K562 (cell line): ENCODE results near the gene SHISA7. TPM values are rescaled to one million over a fixed set of nuclear protein-coding genes. Genes with fewer than 3 reads are reported as not detected.

Experiments
- ATF1 ChIP-seq, 2 experiments: fragments of 450-650 bp in 1 of 2; IDR thresholded peaks; 2 replicates each; pipeline ENCODE4 v1.6.1; 2016; ENCODE audit warnings: missing compliant biosample characterization in 1 of 2, missing genetic modification characterization in 1 of 2
- BCOR ChIP-seq: fragments of 450-650 bp; IDR thresholded peaks from 2 replicates; pipeline ENCODE4 v1.6.1; 2016
- CTCF ChIP-seq, 3 experiments: IDR thresholded peaks in 2 of 3; conservative IDR thresholded peaks in 1 of 3; 2 replicates each; pipeline ENCODE4 v1.5.1; 2011 to 2012; ENCODE audit warnings: low read length in 3 of 3, mild to moderate bottlenecking in 3 of 3, control low read depth in 2 of 3, improper control_type of control experiment in 1 of 3, inconsistent platforms in 1 of 3, low read depth in 1 of 3, mixed read lengths in 1 of 3, moderate library complexity in 1 of 3; ENCODE audit not compliant: insufficient read depth in 2 of 3
- ELF1 ChIP-seq: fragments of 200-800 bp; sonication (Bioruptor generic); IDR thresholded peaks from 2 replicates; pipeline ENCODE4 v1.6.1; 2016; ENCODE audit warnings: missing genetic modification characterization, missing compliant biosample characterization
- ERF ChIP-seq: fragments of 450-650 bp; formaldehyde crosslinking; IDR thresholded peaks from 2 replicates; pipeline ENCODE4 v1.4.0; 2020; ENCODE audit warnings: mild to moderate bottlenecking, mixed read lengths
- FOXA3 ChIP-seq, 2 experiments: fragments of 450-650 bp in 1 of 2; sonication (generic) in 1 of 2; formaldehyde crosslinking; IDR thresholded peaks in 1 of 2; conservative IDR thresholded peaks in 1 of 2; 2 replicates each; pipeline versions ENCODE4 v1.4.0 to v1.8.0; 2020 to 2022; ENCODE audit warnings: mild to moderate bottlenecking in 2 of 2, missing genetic modification reagents in 1 of 2
- KDM1A ChIP-seq, 2 experiments: fragments of 450-650 bp; IDR thresholded peaks; 2 replicates each; pipeline ENCODE4 v1.6.1; 2016; ENCODE audit warnings: mild to moderate bottlenecking in 2 of 2
- MTA1 ChIP-seq: fragments of 450-650 bp; IDR thresholded peaks from 2 replicates; pipeline ENCODE4 v1.6.1; 2017; ENCODE audit warnings: borderline replicate concordance
- NBN ChIP-seq: fragments of 450-650 bp; IDR thresholded peaks from 2 replicates; pipeline ENCODE4 v1.6.1; 2016; ENCODE audit warnings: low read depth, mild to moderate bottlenecking
- NFATC3 ChIP-seq: fragments of 450-650 bp; IDR thresholded peaks from 2 replicates; pipeline ENCODE4 v1.6.1; 2017; ENCODE audit warnings: mild to moderate bottlenecking
- POLR2AphosphoS5 ChIP-seq: IDR thresholded peaks from 2 replicates; pipeline ENCODE4 v1.6.1; 2011; ENCODE audit warnings: mild to moderate bottlenecking, low read depth, low read length, moderate library complexity; ENCODE audit not compliant: control insufficient read depth, insufficient read depth
- PTRF ChIP-seq: fragments of 450-650 bp; IDR thresholded peaks from 2 replicates; pipeline ENCODE4 v1.6.1; 2016; ENCODE audit warnings: mild to moderate bottlenecking, missing genetic modification characterization, missing compliant biosample characterization
- RB1 ChIP-seq: fragments of 450-650 bp; IDR thresholded peaks from 2 replicates; pipeline ENCODE4 v1.6.1; 2017; ENCODE audit warnings: low read depth, mild to moderate bottlenecking
- RBM25 ChIP-seq: fragments of 200-400 bp; formaldehyde crosslinking; IDR thresholded peaks from 2 replicates; pipeline ENCODE4 v1.6.1; 2018; ENCODE audit warnings: low read length, low read depth, moderate library complexity; ENCODE audit not compliant: severe bottlenecking
- TEAD1 ChIP-seq, 2 experiments: fragments of 450-650 bp in 1 of 2; sonication (generic) in 1 of 2; formaldehyde crosslinking; IDR thresholded peaks; 2 replicates each; pipeline versions ENCODE4 v1.4.0 to v1.8.0; 2020 to 2022; ENCODE audit warnings: mild to moderate bottlenecking in 2 of 2, missing genetic modification reagents in 1 of 2
- ZNF165 ChIP-seq: fragments of 250-450 bp; sonication (Bioruptor Pico); IDR thresholded peaks from 2 replicates; pipeline ENCODE4 v1.4.0; 2020; ENCODE audit warnings: borderline replicate concordance
- ZNF311 ChIP-seq: fragments of 250-450 bp; sonication (Bioruptor Pico); IDR thresholded peaks from 2 replicates; pipeline ENCODE4 v1.4.0; 2020; ENCODE audit warnings: mild to moderate bottlenecking, moderate library complexity
- ZNF76 ChIP-seq: fragments of 250-450 bp; sonication (Bioruptor Pico); IDR thresholded peaks from 2 replicates; pipeline ENCODE4 v1.4.0; 2020; ENCODE audit warnings: mild to moderate bottlenecking, moderate library complexity, borderline replicate concordance
- ZNF766 ChIP-seq: fragments of 200-800 bp; sonication (Bioruptor generic); conservative IDR thresholded peaks from 2 replicates; pipeline ENCODE4 v1.6.1; 2016; ENCODE audit warnings: missing genetic modification characterization, missing compliant biosample characterization
- ZZZ3 ChIP-seq: fragments of 450-650 bp; IDR thresholded peaks from 2 replicates; pipeline ENCODE4 v1.6.1; 2016; ENCODE audit warnings: antibody characterized with exemption, mild to moderate bottlenecking, moderate library complexity
- polyA plus RNA-seq, 8 experiments: library from polyadenylated mRNA; depleted of rRNA in 4 of 8; stranded (reverse) in 5 of 8; unstranded in 3 of 8; fragments of >200 nt; fragmentation: Nextera tagmentation in 2 of 8; fragmentation: Illumina TruSeq in 1 of 8; extraction: Ambion mirVana in 2 of 8; extraction: Trizol in 1 of 8; gene quantifications; 2 replicates each; pipeline versions ENCODE4 v1.2.1 to v1.2.3, GENCODE V29; 2011 to 2014; ENCODE audit warnings: inconsistent platforms in 1 of 8, missing spikeins in 1 of 8
- total RNA-seq, 7 experiments: library from RNA; depleted of rRNA in 6 of 7; stranded (reverse); fragments of >200 nt in 6 of 7; fragmentation: Illumina TruSeq in 2 of 7; extraction: Trizol in 2 of 7; gene quantifications; 2 replicates each; pipeline versions ENCODE4 v1.2.1 to v1.2.3, GENCODE V29; 2011 to 2021; ENCODE audit warnings: low replicate concordance in 1 of 7
- TF ChIP-seq, protein P1 (sequence below): fragments of 250-450 bp; sonication (Bioruptor Pico); IDR thresholded peaks from 2 replicates; pipeline ENCODE4 v1.8.0; 2021; ENCODE audit warnings: moderate library complexity, mild to moderate bottlenecking, inconsistent platforms
- TF ChIP-seq, protein P2 (sequence below): fragments of 250-450 bp; sonication (Bioruptor Pico); IDR thresholded peaks from 2 replicates; pipeline ENCODE4 v1.9.0; 2021; ENCODE audit warnings: mild to moderate bottlenecking, inconsistent platforms

The SHISA7 gene
- total and polyA plus RNA-seq, 9 of the 15 experiments (the other 6 are each of a cell fraction or from before 2014, with no cell fraction given) = 0.01 to 0.40 (median 0.07) TPM

GRCh38 chr19:55461974-55462626, 19.0 kb upstream of the SHISA7 start (continued):
- no peak for TF ChIP-seq ZNF311 (CRISPR knock-in tag)
- peak; percentile 66 for TF ChIP-seq ELF1 (tag)
- peak; percentile 42 for TF ChIP-seq RBM25
- TF ChIP-seq ZZZ3 = no peak
- peak in 1 of 2 experiments; percentile 41; a peak in 1 of 4 replicates for TF ChIP-seq FOXA3 (CRISPR knock-in tag; conservative IDR thresholded peaks at IDR 0.05 in 1 of 2, IDR thresholded peaks at IDR 0.05 in 1 of 2)
- TF ChIP-seq ZNF76 = 0 out of 2 replicates have a peak, but pooled peaks have one; percentile 57
- peak; percentile 81; the same call in 1 of the 2 replicates for TF ChIP-seq BCOR
- TF ChIP-seq NFATC3 = no peak
- 0 out of 2 replicates have a peak, but pooled peaks have one; percentile 21 for TF ChIP-seq ZNF165 (CRISPR knock-in tag)
- TF ChIP-seq ERF (CRISPR knock-in tag) = 0 out of 2 replicates have a peak, but pooled peaks have one; percentile 56
- TF ChIP-seq, protein P1, sequence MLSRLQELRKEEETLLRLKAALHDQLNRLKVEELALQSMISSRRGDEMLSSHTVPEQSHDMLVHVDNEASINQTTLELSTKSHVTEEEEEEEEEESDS (CRISPR knock-in tag) = no peak
- TF ChIP-seq ATF1 (CRISPR knock-in tag; IDR thresholded peaks at IDR 0.05) = no peak
- 0 out of 2 replicates have a peak, but pooled peaks have one; percentile 62 for TF ChIP-seq ATF1 (tag; IDR thresholded peaks at IDR 0.05)
- TF ChIP-seq KDM1A (IDR thresholded peaks at IDR 0.05) = no peak
- TF ChIP-seq ZNF766 = 0 out of 2 replicates have a peak, but pooled peaks have one; percentile 40
- peak; percentile 39; the same call in 1 of the 2 replicates for TF ChIP-seq NBN
- TF ChIP-seq MTA1 = no peak
- 0 out of 2 replicates have a peak, but pooled peaks have one; percentile 22 for TF ChIP-seq POLR2AphosphoS5
- no peak for TF ChIP-seq PTRF (tag)
- TF ChIP-seq RB1 = peak; percentile 16
- TF ChIP-seq TEAD1 (CRISPR knock-in tag; IDR thresholded peaks at IDR 0.05) = peak in 1 of 2 experiments; percentile 66; a peak in 2 of 4 replicates
- peak in 1 of 3 experiments; percentile 20; a peak in 1 of 6 replicates for TF ChIP-seq CTCF (IDR thresholded peaks at IDR 0.05 in 2 of 3, conservative IDR thresholded peaks at IDR 0.05 in 1 of 3; ENCODE audit: insufficient read depth in 2 of 3, low read depth in 1 of 3, low read length in 3 of 3)
- TF ChIP-seq, protein P2, sequence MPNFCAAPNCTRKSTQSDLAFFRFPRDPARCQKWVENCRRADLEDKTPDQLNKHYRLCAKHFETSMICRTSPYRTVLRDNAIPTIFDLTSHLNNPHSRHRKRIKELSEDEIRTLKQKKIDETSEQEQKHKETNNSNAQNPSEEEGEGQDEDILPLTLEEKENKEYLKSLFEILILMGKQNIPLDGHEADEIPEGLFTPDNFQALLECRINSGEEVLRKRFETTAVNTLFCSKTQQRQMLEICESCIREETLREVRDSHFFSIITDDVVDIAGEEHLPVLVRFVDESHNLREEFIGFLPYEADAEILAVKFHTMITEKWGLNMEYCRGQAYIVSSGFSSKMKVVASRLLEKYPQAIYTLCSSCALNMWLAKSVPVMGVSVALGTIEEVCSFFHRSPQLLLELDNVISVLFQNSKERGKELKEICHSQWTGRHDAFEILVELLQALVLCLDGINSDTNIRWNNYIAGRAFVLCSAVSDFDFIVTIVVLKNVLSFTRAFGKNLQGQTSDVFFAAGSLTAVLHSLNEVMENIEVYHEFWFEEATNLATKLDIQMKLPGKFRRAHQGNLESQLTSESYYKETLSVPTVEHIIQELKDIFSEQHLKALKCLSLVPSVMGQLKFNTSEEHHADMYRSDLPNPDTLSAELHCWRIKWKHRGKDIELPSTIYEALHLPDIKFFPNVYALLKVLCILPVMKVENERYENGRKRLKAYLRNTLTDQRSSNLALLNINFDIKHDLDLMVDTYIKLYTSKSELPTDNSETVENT (CRISPR knock-in tag) = 0 out of 2 replicates have a peak, but pooled peaks have one; percentile 13
